DMS 273 (cell line): Measurements from ENCODE around the gene AP2A2.
A peak's percentile ranks its signal among the peaks of the same experiment; 100 is the strongest.

Experiments used
- DNase-seq: peaks from one replicate; lab custom pipeline; 2025; ENCODE audit not compliant: unreplicated experiment; lab: John Stamatoyannopoulos, UW

The AP2A2 gene

GRCh38 chr11:995044-995751 is 69.5 kb downstream of the AP2A2 start:
- peak; percentile 20 for DNase-seq

GRCh38 chr11:995752-996420 is 70.2 kb downstream of the AP2A2 start:
- peak; percentile 83 for DNase-seq

GRCh38 chr11:996681-997080 is 71.0 kb downstream of the AP2A2 start:
- DNase-seq = no peak

- no peak for DNase-seq
Observed at GRCh38 chr11:997907-998306, 72.2 kb downstream of the AP2A2 start.

- DNase-seq = no peak
Observed at GRCh38 chr11:999009-999408, 73.3 kb downstream of the AP2A2 start.

- DNase-seq = no peak
Observed at GRCh38 chr11:1000357-1001278, 74.9 kb downstream of the AP2A2 start.

- no peak for DNase-seq
Observed at GRCh38 chr11:1001617-1002405, 76.1 kb downstream of the AP2A2 start.

- no peak for DNase-seq
Observed at GRCh38 chr11:1002406-1002984, 76.8 kb downstream of the AP2A2 start.

GRCh38 chr11:1003159-1003558 is 77.5 kb downstream of the AP2A2 start:
- no peak for DNase-seq

- peak; percentile 90 for DNase-seq
Observed at GRCh38 chr11:1005928-1006327, 80.3 kb downstream of the AP2A2 start.

- no peak for DNase-seq
Observed at GRCh38 chr11:1006762-1007161, 81.1 kb downstream of the AP2A2 start.

- no peak for DNase-seq
Observed at GRCh38 chr11:1007279-1007678, 81.6 kb downstream of the AP2A2 start.

GRCh38 chr11:1008001-1008802 is 82.5 kb downstream of the AP2A2 start:
- peak; percentile 49 for DNase-seq

- no peak for DNase-seq
Observed at GRCh38 chr11:1008803-1009145, 83.1 kb downstream of the AP2A2 start.

GRCh38 chr11:1009371-1009770 is 83.7 kb downstream of the AP2A2 start:
- DNase-seq = no peak

- no peak for DNase-seq
Observed at GRCh38 chr11:1009991-1010390, 84.3 kb downstream of the AP2A2 start.

GRCh38 chr11:1010551-1011319 is 85.1 kb downstream of the AP2A2 start:
- no peak for DNase-seq

- DNase-seq = no peak
Observed at GRCh38 chr11:1011320-1011698, 85.6 kb downstream of the AP2A2 start.

- DNase-seq = no peak
Observed at GRCh38 chr11:1012291-1012690, 86.6 kb downstream of the AP2A2 start.
